H9 (cell line): ENCODE results near the gene TRHDE. TPM values are rescaled to one million over a fixed set of nuclear protein-coding genes. Genes with fewer than 3 reads are reported as not detected.

Source experiments
- DNase-seq: peaks from one replicate; pipeline ENCODE4 v3.0.0-alpha.2; 2017
- H2AFZ ChIP-seq: one replicate; pipeline ENCODE4 v1.6.1; 2013; ENCODE audit warnings: mild to moderate bottlenecking, low read length, control low read depth, moderate library complexity
- H2AK5ac ChIP-seq: 2 replicates; pipeline ENCODE4 v1.6.1; 2013; ENCODE audit warnings: low read length, control low read depth, mixed read lengths; ENCODE audit not compliant: insufficient read length
- H2BK120ac ChIP-seq: one replicate; pipeline ENCODE4 v1.6.1; 2013; ENCODE audit warnings: low read depth, mild to moderate bottlenecking, low read length, control low read depth, inconsistent platforms; ENCODE audit not compliant: poor library complexity, severe bottlenecking
- H2BK12ac ChIP-seq: 2 replicates; pipeline ENCODE4 v1.6.1; 2013; ENCODE audit warnings: low read length, control low read depth, mixed read lengths, low read depth; ENCODE audit not compliant: insufficient read length
- H2BK15ac ChIP-seq: 2 replicates; pipeline ENCODE4 v1.6.1; 2013; ENCODE audit warnings: low read depth, low read length, control low read depth
- H2BK20ac ChIP-seq: one replicate; pipeline ENCODE4 v1.6.1; 2013; ENCODE audit warnings: low read depth, mild to moderate bottlenecking, low read length, control low read depth, inconsistent platforms; ENCODE audit not compliant: poor library complexity, severe bottlenecking
- H2BK5ac ChIP-seq: 2 replicates; pipeline ENCODE4 v1.6.1; 2013; ENCODE audit warnings: low read length, control low read depth, mixed read lengths; ENCODE audit not compliant: insufficient read length
- H3K14ac ChIP-seq: 2 replicates; pipeline ENCODE4 v1.6.1; 2013; ENCODE audit warnings: low read length, control low read depth; ENCODE audit not compliant: insufficient read depth
- H3K18ac ChIP-seq: 2 replicates; pipeline ENCODE4 v1.6.1; 2013; ENCODE audit warnings: low read depth, mild to moderate bottlenecking, mixed read lengths, low read length, control low read depth; ENCODE audit not compliant: insufficient read length
- H3K23ac ChIP-seq: 2 replicates; pipeline ENCODE4 v1.6.1; 2013; ENCODE audit warnings: low read length, control low read depth, mixed read lengths, low read depth; ENCODE audit not compliant: insufficient read length
- H3K23me2 ChIP-seq: 2 replicates; pipeline ENCODE4 v1.6.1; 2013; ENCODE audit warnings: low read depth, mild to moderate bottlenecking, mixed read lengths, low read length, control low read depth; ENCODE audit not compliant: insufficient read length, poor library complexity, severe bottlenecking
- H3K27ac ChIP-seq: 2 replicates; pipeline ENCODE4 v1.5.1; 2013; ENCODE audit warnings: low read length, control low read depth, mixed read lengths, low read depth; ENCODE audit not compliant: insufficient read length
- H3K27me3 ChIP-seq: 2 replicates; pipeline ENCODE4 v1.6.1; 2013; ENCODE audit warnings: low read length, control low read depth, inconsistent platforms; ENCODE audit not compliant: insufficient read depth
- H3K4ac ChIP-seq: 2 replicates; pipeline ENCODE4 v1.6.1; 2013; ENCODE audit warnings: low read depth, mild to moderate bottlenecking, control low read depth, inconsistent platforms, low read length, moderate library complexity
- H3K4me1 ChIP-seq: 2 replicates; pipeline ENCODE4 v1.6.1; 2013; ENCODE audit warnings: low read length, control low read depth, inconsistent platforms; ENCODE audit not compliant: insufficient read depth
- H3K4me2 ChIP-seq: 2 replicates; pipeline ENCODE4 v1.6.1; 2013; ENCODE audit warnings: low read length, control low read depth, mixed read lengths; ENCODE audit not compliant: insufficient read length, insufficient read depth
- H3K56ac ChIP-seq: 2 replicates; pipeline ENCODE4 v1.6.1; 2013; ENCODE audit warnings: low read depth, mild to moderate bottlenecking, mixed read lengths, low read length, control low read depth; ENCODE audit not compliant: insufficient read length
- H3K79me1 ChIP-seq: 2 replicates; pipeline ENCODE4 v1.6.1; 2013; ENCODE audit warnings: low read depth, mild to moderate bottlenecking, moderate library complexity, low read length, control low read depth, inconsistent platforms; ENCODE audit not compliant: insufficient read depth, poor library complexity, severe bottlenecking
- H3K79me2 ChIP-seq: 2 replicates; pipeline ENCODE4 v1.6.1; 2013; ENCODE audit warnings: low read length, control low read depth, inconsistent platforms; ENCODE audit not compliant: insufficient read depth
- H3K9ac ChIP-seq: 2 replicates; pipeline ENCODE4 v1.6.1; 2013; ENCODE audit warnings: low read length, control low read depth, mixed read lengths; ENCODE audit not compliant: insufficient read length; ENCODE audit errors: extremely low read depth
- H3K9me3 ChIP-seq: one replicate; pipeline ENCODE4 v1.6.1; 2013; ENCODE audit warnings: low read depth, low read length, inconsistent platforms; ENCODE audit not compliant: control insufficient read depth
- H3T11ph ChIP-seq: one replicate; pipeline ENCODE4 v1.6.1; 2013; ENCODE audit warnings: mild to moderate bottlenecking, low read length, control low read depth, inconsistent platforms
- H4K20me1 ChIP-seq: one replicate; pipeline ENCODE4 v1.6.1; 2013; ENCODE audit not compliant: control insufficient read depth, insufficient read length, insufficient read depth
- H4K5ac ChIP-seq: 2 replicates; pipeline ENCODE4 v1.6.1; 2013; ENCODE audit warnings: low read depth, mild to moderate bottlenecking, mixed read lengths, low read length, control low read depth; ENCODE audit not compliant: insufficient read length
- H4K8ac ChIP-seq: replicated peaks from 2 replicates; pipeline ENCODE4 v1.6.1; 2013; ENCODE audit warnings: low read length, control low read depth, mixed read lengths, low read depth; ENCODE audit not compliant: insufficient read length
- H4K91ac ChIP-seq: 2 replicates; pipeline ENCODE4 v1.6.1; 2013; ENCODE audit warnings: low read depth, mild to moderate bottlenecking, moderate library complexity, mixed read lengths, low read length, control low read depth; ENCODE audit not compliant: insufficient read length
- H3K27ac Mint-ChIP-seq, 3 experiments: 2 replicates in 2 of 3; 3 replicates in 1 of 3; pipeline ENCODE4 v1.8.0; 2020 to 2021; ENCODE audit warnings: mixed read lengths in 3 of 3, mild to moderate bottlenecking in 1 of 3, moderate library complexity in 1 of 3
- H3K27me3 Mint-ChIP-seq: 2 replicates; pipeline ENCODE4 v1.8.0; 2021; ENCODE audit warnings: low read depth, mild to moderate bottlenecking, moderate library complexity, mixed read lengths
- H3K36me3 Mint-ChIP-seq, 3 experiments: 2 replicates in 2 of 3; 3 replicates in 1 of 3; pipeline ENCODE4 v1.8.0; 2020 to 2021; ENCODE audit warnings: low read depth in 3 of 3, mixed read lengths in 3 of 3; ENCODE audit not compliant: insufficient read depth in 1 of 3
- H3K4me1 Mint-ChIP-seq, 2 experiments: 2 replicates each; pipeline ENCODE4 v1.8.0; 2020; ENCODE audit warnings: mixed read lengths in 2 of 2
- H3K4me3 Mint-ChIP-seq, 2 experiments: 2 replicates in 1 of 2; 3 replicates in 1 of 2; pipeline ENCODE4 v1.8.0; 2020 to 2021; ENCODE audit warnings: mild to moderate bottlenecking in 2 of 2, mixed read lengths in 2 of 2, moderate library complexity in 1 of 2
- H3K9me3 Mint-ChIP-seq, 2 experiments: 2 replicates in 1 of 2; 3 replicates in 1 of 2; pipeline ENCODE4 v1.8.0; 2020; ENCODE audit warnings: mild to moderate bottlenecking in 2 of 2, mixed read lengths in 2 of 2, moderate library complexity in 1 of 2
- total RNA-seq: library from RNA; stranded (reverse); gene quantifications from 2 replicates; pipeline ENCODE4 v1.2.1, GENCODE V29; 2021
- TF ChIP-seq, protein P1 (sequence below): fragments of 200-600 bp; sonication (generic); conservative IDR thresholded peaks from 3 replicates; pipeline ENCODE4 v1.8.0; 2021; ENCODE audit warnings: antibody characterized with exemption, mild to moderate bottlenecking

The TRHDE gene
- total RNA-seq, 1 experiment from 2014 or later, result 1.0 TPM

DNA sequence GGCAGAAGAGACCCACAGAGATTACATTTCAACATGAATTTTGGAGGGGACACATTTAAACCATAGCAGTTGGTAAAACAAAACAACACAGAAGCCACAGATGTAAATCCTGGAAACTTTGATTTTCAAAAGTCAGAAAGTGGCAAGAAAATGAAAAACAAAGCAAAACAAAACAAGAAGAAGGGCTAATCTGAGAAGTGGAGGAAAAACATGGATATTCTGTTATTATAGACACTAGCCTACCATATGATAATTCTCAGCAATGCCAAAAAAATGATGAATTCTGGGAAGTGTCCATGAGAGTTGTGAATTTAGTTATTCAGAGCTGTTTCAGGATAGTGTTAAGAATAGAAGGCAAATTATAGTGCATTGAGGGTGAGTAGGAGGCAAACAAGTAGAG lies 192.3 kb downstream of the TRHDE start:
- no peak overlapping the region for H2AFZ ChIP-seq
- no peak overlapping the region for H3K4me2 ChIP-seq
- H4K5ac ChIP-seq, result no peak overlapping the region
- no peak overlapping the region for H2BK12ac ChIP-seq
- H2BK20ac ChIP-seq, result no peak overlapping the region
- no peaks in the 10 kb centered on the region for H3K9me3 ChIP-seq
- H3K79me2 ChIP-seq, result no peaks in the 10 kb centered on the region
- H2BK5ac ChIP-seq, result no peak overlapping the region
- no peaks in the 10 kb centered on the region for H3K27me3 Mint-ChIP-seq
- no peaks in the 10 kb centered on the region for H4K20me1 ChIP-seq
- H3T11ph ChIP-seq, result no peak overlapping the region
- H3K14ac ChIP-seq, result no peak overlapping the region
- no peak overlapping the region for H3K27ac ChIP-seq
- no peak for DNase-seq
- no peak overlapping the region for H3K4me3 Mint-ChIP-seq
- H3K23me2 ChIP-seq, result no peaks in the 10 kb centered on the region
- no peak overlapping the region for H3K18ac ChIP-seq
- no peak overlapping the region for H2BK15ac ChIP-seq
- no peak overlapping the region for H3K27ac Mint-ChIP-seq
- no peak overlapping the region for H3K56ac ChIP-seq
- no peaks in the 10 kb centered on the region for H3K36me3 Mint-ChIP-seq
- TF ChIP-seq, protein P1, sequence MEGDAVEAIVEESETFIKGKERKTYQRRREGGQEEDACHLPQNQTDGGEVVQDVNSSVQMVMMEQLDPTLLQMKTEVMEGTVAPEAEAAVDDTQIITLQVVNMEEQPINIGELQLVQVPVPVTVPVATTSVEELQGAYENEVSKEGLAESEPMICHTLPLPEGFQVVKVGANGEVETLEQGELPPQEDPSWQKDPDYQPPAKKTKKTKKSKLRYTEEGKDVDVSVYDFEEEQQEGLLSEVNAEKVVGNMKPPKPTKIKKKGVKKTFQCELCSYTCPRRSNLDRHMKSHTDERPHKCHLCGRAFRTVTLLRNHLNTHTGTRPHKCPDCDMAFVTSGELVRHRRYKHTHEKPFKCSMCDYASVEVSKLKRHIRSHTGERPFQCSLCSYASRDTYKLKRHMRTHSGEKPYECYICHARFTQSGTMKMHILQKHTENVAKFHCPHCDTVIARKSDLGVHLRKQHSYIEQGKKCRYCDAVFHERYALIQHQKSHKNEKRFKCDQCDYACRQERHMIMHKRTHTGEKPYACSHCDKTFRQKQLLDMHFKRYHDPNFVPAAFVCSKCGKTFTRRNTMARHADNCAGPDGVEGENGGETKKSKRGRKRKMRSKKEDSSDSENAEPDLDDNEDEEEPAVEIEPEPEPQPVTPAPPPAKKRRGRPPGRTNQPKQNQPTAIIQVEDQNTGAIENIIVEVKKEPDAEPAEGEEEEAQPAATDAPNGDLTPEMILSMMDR, result no peak
- H3K4me1 Mint-ChIP-seq, result no peaks in the 10 kb centered on the region
- H3K4ac ChIP-seq, result no peak overlapping the region
- H3K4me1 ChIP-seq, result no peaks in the 10 kb centered on the region
- H2AK5ac ChIP-seq, result no peak overlapping the region
- no peak overlapping the region for H4K91ac ChIP-seq
- no peak overlapping the region for H3K9ac ChIP-seq
- H3K9me3 Mint-ChIP-seq, result no peaks in the 10 kb centered on the region
- H4K8ac ChIP-seq, result no peak overlapping the region
- no peaks in the 10 kb centered on the region for H3K27me3 ChIP-seq
- H2BK120ac ChIP-seq, result no peak overlapping the region
- H3K23ac ChIP-seq, result no peak overlapping the region
- H3K79me1 ChIP-seq, result peaks cover 2% of the 10 kb centered on the region
